HepG2 (cell line): ENCODE data around the gene MZF1. TPM values are rescaled to one million over a fixed set of nuclear protein-coding genes. Genes with fewer than 3 reads are reported as not detected.

Source experiments
- ATAC-seq: fragments of 200-7000 bp; cut with Tn5 transposase; 3 replicates; pipeline ENCODE4 v1.9.1; 2020; ENCODE audit warnings: mild to moderate bottlenecking, moderate library complexity
- BruUV-seq: library from RNA; stranded (reverse); fragments of 400-500 nt; replicated peaks from 2 replicates; lab custom pipeline; 2021; lab: Mats Ljungman, UMichigan
- CTCF ChIA-PET: fragments of 300-600 bp; formaldehyde crosslinking; extraction: SDS; loops from one replicate; lab custom pipeline; 2021; ENCODE audit warnings: low total read pairs, inconsistent platforms, low intra/inter-chr PET ratio; lab: Yijun Ruan, JAX
- POLR2A ChIA-PET: fragments of 350-600 bp; sonication (Branson Sonifier 250); formaldehyde crosslinking; loops from one replicate; lab custom pipeline; 2020; ENCODE audit warnings: antibody characterized with exemption, inconsistent platforms; lab: Yijun Ruan, JAX
- DNase-seq: peaks from one replicate; pipeline ENCODE4 v3.0.0-alpha.2; 2015; ENCODE audit warnings: low spot score
- FAIRE-seq: peaks from 3 replicates; lab custom pipeline; 2011; peaks lifted over from hg19 to GRCh38; lab: Jason Lieb, UNC
- H2AFZ ChIP-seq: one replicate; pipeline ENCODE4 v1.6.1; 2011; ENCODE audit warnings: low read length, inconsistent platforms
- H3K27ac ChIP-seq: fragments of 300-600 bp; 3 replicates; pipeline ENCODE4 v1.8.0; 2011; ENCODE audit warnings: mixed run types, mild to moderate bottlenecking, mixed read lengths, low read length, inconsistent platforms; ENCODE audit not compliant: insufficient read depth; ENCODE audit errors: extremely low read length
- H3K27me3 ChIP-seq, 2 experiments: fragments of 200-600 bp in 1 of 2; 2 replicates in 1 of 2; 3 replicates in 1 of 2; pipeline versions ENCODE4 v1.6.0 to v1.8.0; 2011; ENCODE audit warnings: low read length in 2 of 2, mild to moderate bottlenecking in 2 of 2, moderate library complexity in 2 of 2, inconsistent platforms in 1 of 2; ENCODE audit not compliant: insufficient read depth in 2 of 2, control insufficient read depth in 1 of 2
- H3K36me3 ChIP-seq, 2 experiments: fragments of 200-600 bp in 1 of 2; replicated peaks in 1 of 2; 2 replicates in 1 of 2; 3 replicates in 1 of 2; pipeline versions ENCODE4 v1.5.1 to v1.8.0; 2011; ENCODE audit warnings: low read length in 2 of 2, inconsistent platforms in 1 of 2; ENCODE audit not compliant: insufficient read depth in 2 of 2, control insufficient read depth in 1 of 2
- H3K4me1 ChIP-seq: 2 replicates; pipeline ENCODE4 v1.5.1; 2012; ENCODE audit warnings: low read length, inconsistent platforms; ENCODE audit not compliant: insufficient read depth
- H3K4me2 ChIP-seq: 2 replicates; pipeline ENCODE4 v1.6.0; 2011; ENCODE audit warnings: low read depth, low read length, inconsistent platforms
- H3K4me3 ChIP-seq, 3 experiments: fragments of 200-600 bp in 1 of 3; sonication (generic), shearing (Covaris generic) in 1 of 3; replicated peaks in 1 of 3; 2 replicates each; pipeline ENCODE4 v1.5.1; 2011 to 2016; ENCODE audit warnings: low read length in 3 of 3, inconsistent platforms in 2 of 3, low read depth in 2 of 3, mild to moderate bottlenecking in 2 of 3, control low read depth in 1 of 3, mixed read lengths in 1 of 3; ENCODE audit not compliant: insufficient read depth in 1 of 3
- H3K79me2 ChIP-seq: one replicate; pipeline ENCODE4 v1.6.1; 2011; ENCODE audit warnings: low read length, inconsistent platforms; ENCODE audit not compliant: insufficient read depth
- H3K9ac ChIP-seq: 2 replicates; pipeline ENCODE4 v1.6.0; 2011; ENCODE audit warnings: mild to moderate bottlenecking, low read depth, low read length, inconsistent platforms; ENCODE audit not compliant: insufficient read depth
- H3K9me3 ChIP-seq: 2 replicates; pipeline ENCODE4 v1.5.1; 2012; ENCODE audit warnings: mild to moderate bottlenecking, low read length
- H4K20me1 ChIP-seq: 2 replicates; pipeline ENCODE4 v1.6.0; 2011; ENCODE audit warnings: inconsistent platforms, mild to moderate bottlenecking, low read length, moderate library complexity; ENCODE audit not compliant: insufficient read depth
- ARNTL ChIP-seq: sonication (generic); formaldehyde crosslinking; IDR thresholded peaks from 2 replicates; pipeline ENCODE4 v1.4.0; 2020; ENCODE audit warnings: mild to moderate bottlenecking, missing genetic modification reagents
- ATF2 ChIP-seq: sonication (generic); formaldehyde crosslinking; IDR thresholded peaks from 2 replicates; pipeline ENCODE4 v1.4.0; 2020; ENCODE audit warnings: missing genetic modification reagents
- CSRNP2 ChIP-seq: sonication (generic); formaldehyde crosslinking; conservative IDR thresholded peaks from 2 replicates; pipeline ENCODE4 v1.8.0; 2022; ENCODE audit warnings: low read depth, missing genetic modification reagents
- HOXA5 ChIP-seq: sonication (generic); formaldehyde crosslinking; IDR thresholded peaks from 2 replicates; pipeline ENCODE4 v1.4.0; 2020; ENCODE audit warnings: missing genetic modification reagents
- MYPOP ChIP-seq: sonication (generic); formaldehyde crosslinking; IDR thresholded peaks from 2 replicates; pipeline ENCODE4 v1.8.1; 2023; ENCODE audit warnings: mild to moderate bottlenecking, moderate library complexity, missing genetic modification reagents
- SALL1 ChIP-seq: sonication (generic); formaldehyde crosslinking; IDR thresholded peaks from 2 replicates; pipeline ENCODE4 v1.8.0; 2022; ENCODE audit warnings: mild to moderate bottlenecking, missing genetic modification reagents
- SP2 ChIP-seq: sonication (generic); formaldehyde crosslinking; IDR thresholded peaks from 2 replicates; pipeline ENCODE4 v1.5.1; 2020; ENCODE audit warnings: mild to moderate bottlenecking, missing genetic modification reagents
- TFE3 ChIP-seq: IDR thresholded peaks from 2 replicates; pipeline ENCODE4 v1.6.1; 2016
- ZBTB34 ChIP-seq: sonication (generic); formaldehyde crosslinking; IDR thresholded peaks from 2 replicates; pipeline ENCODE4 v1.8.0; 2022; ENCODE audit warnings: mild to moderate bottlenecking, missing genetic modification reagents
- ZFP41 ChIP-seq: sonication (generic); formaldehyde crosslinking; IDR thresholded peaks from 2 replicates; pipeline ENCODE4 v1.4.0; 2020; ENCODE audit warnings: mild to moderate bottlenecking, missing genetic modification reagents, borderline replicate concordance
- ZNF564 ChIP-seq: sonication (generic); formaldehyde crosslinking; IDR thresholded peaks from 2 replicates; pipeline ENCODE4 v1.8.1; 2023; ENCODE audit warnings: mild to moderate bottlenecking, missing genetic modification reagents
- ZNF678 ChIP-seq: sonication (generic); formaldehyde crosslinking; IDR thresholded peaks from 2 replicates; pipeline ENCODE4 v1.4.0; 2020; ENCODE audit warnings: mild to moderate bottlenecking, missing genetic modification reagents
- ZNF83 ChIP-seq: sonication (generic); formaldehyde crosslinking; IDR thresholded peaks from 2 replicates; pipeline ENCODE4 v1.4.0; 2020; ENCODE audit warnings: missing genetic modification reagents, mild to moderate bottlenecking, borderline replicate concordance
- WGBS: methylation state at CpG from one replicate; pipeline ENCODE4 v1.1.6; 2017; ENCODE audit warnings: low lambda C conversion rate; 5-methylcytosine and 5-hydroxymethylcytosine counted together
- in situ Hi-C: cut with HindIII; loops from 2 replicates; pipeline ENCODE4 v1.10.0; 2017; ENCODE audit warnings: low pct_unique_long_range_greater_than_20kb; ENCODE audit not compliant: extremely low pct_ligation_motif_present
- intact Hi-C: fragments of 100-400 bp; cut with micrococcal nuclease; formaldehyde crosslinking; loops from one replicate; pipeline ENCODE4 v1.10.0; 2022; ENCODE audit not compliant: unreplicated experiment
- polyA plus RNA-seq, 8 experiments: library from polyadenylated mRNA; depleted of rRNA in 3 of 8; stranded (reverse) in 7 of 8; unstranded in 1 of 8; fragments of >200 nt; fragmentation: Illumina TruSeq in 4 of 8; extraction: Trizol in 4 of 8; gene quantifications; 2 replicates each; pipeline versions ENCODE4 v1.2.1 to v1.2.3, GENCODE V29; 2011 to 2016; ENCODE audit warnings: low read depth in 4 of 8, missing spikeins in 1 of 8, mixed read lengths in 1 of 8; ENCODE audit not compliant: insufficient read depth in 1 of 8
- total RNA-seq, 5 experiments: library from RNA; depleted of rRNA; stranded (reverse); fragments of >200 nt; fragmentation: Illumina TruSeq; extraction: Trizol; gene quantifications; 2 replicates each; pipeline ENCODE4 v1.2.3, GENCODE V29; 2016; ENCODE audit warnings: low read depth in 1 of 5

MZF1 gene
- total and polyA plus RNA-seq, 2 of the 13 experiments (the other 11 are each of a cell fraction or from before 2014, with no cell fraction given): 3.1 to 8.1 TPM

- no peak for TF ChIP-seq ZNF678 (CRISPR knock-in tag)
Observed at GRCh38 chr19:58554494-58555368, 18.4 kb downstream of the MZF1 start, which contains the start of gene CHMP2A (continued).

GRCh38 chr19:58553799-58554493, 19.2 kb downstream of the MZF1 start:
- Histone ChIP-seq H3K9ac (peak overlapping the region; percentile 77), H3K79me2 (peaks cover 23% of the 10 kb centered on the region), H3K36me3 (peaks cover 25 to 46% of the 10 kb centered on the region in 2 experiments), H3K4me1 (peaks cover 30% of the 10 kb centered on the region), H2AFZ (no peak overlapping the region), H3K4me3 (peak overlapping the region; percentile 48 to 77 (median 63); a peak in 5 of 6 replicates), H3K27me3 (no peaks in the 10 kb centered on the region), H3K9me3 (no peaks in the 10 kb centered on the region), H4K20me1 (peaks cover 16% of the 10 kb centered on the region), H3K27ac (peak overlapping the region; percentile 50), H3K4me2 (peak overlapping the region; percentile 81)
- ATAC-seq (peak; percentile 0; the same call in 1 of the 3 replicates), FAIRE-seq (no peak), DNase-seq (no peak)
- in situ Hi-C loops: no loop called here
- CTCF ChIA-PET: no interaction called here
- POLR2A ChIA-PET: interaction anchor here (1.1 to 3.5 kb wide), 3 partner anchors 9 to 44 kb away, joined by 3 to 58 read pairs (median 31); partner anchors contain the start of genes TRIM28 and ZBTB45
- intact Hi-C loops: no loop called here
- 66% methylated on average over 18 of the region's 18 CpGs for WGBS
- no TSS peak for BruUV-seq
- TF ChIP-seq ZBTB34 (CRISPR knock-in tag) (no peak), SP2 (CRISPR knock-in tag) (no peak), SALL1 (CRISPR knock-in tag) (0 out of 2 replicates have a peak, but pooled peaks have one; percentile 19), MYPOP (CRISPR knock-in tag) (no peak), ZNF83 (no peak), ARNTL (no peak), ATF2 (CRISPR knock-in tag) (no peak), TFE3 (CRISPR knock-in tag) (no peak), ZFP41 (CRISPR knock-in tag) (no peak), ZNF564 (no peak), HOXA5 (CRISPR knock-in tag) (no peak), CSRNP2 (CRISPR knock-in tag) (no peak)
